ENCODE results near the gene KCNMA1. TPM values are rescaled to one million over a fixed set of nuclear protein-coding genes. Genes with fewer than 3 reads are reported as not detected.

The KCNMA1 gene
- total and polyA plus RNA-seq, 2 donors from 2014 or later = 4.2 to 8.9 TPM

GRCh38 chr10:77236700-77237099 is 400.9 kb downstream of the KCNMA1 start:
- Histone ChIP-seq H3K4me1 (ENCODE audit: control insufficient read depth in 2 of 3, insufficient read depth in 2 of 3, low read depth in 1 of 3, low read length in 3 of 3) (no peaks in the 10 kb centered on the region), H3K9ac (ENCODE audit: low read length in 3 of 3) (no peak overlapping the region), H3K36me3 (ENCODE audit: control insufficient read depth in 2 of 3, insufficient read depth in 3 of 3, low read length in 3 of 3) (no peaks in the 10 kb centered on the region), H3K4me3 (ENCODE audit: low read length in 3 of 3) (no peak overlapping the region), H3K27me3 (ENCODE audit: control insufficient read depth, insufficient read depth, low read length) (no peaks in the 10 kb centered on the region), H3K27ac (ENCODE audit: low read depth in 2 of 2, low read length in 2 of 2) (no peak overlapping the region), H3K9me3 (ENCODE audit: control insufficient read depth in 2 of 3, insufficient read depth in 1 of 3, low read length in 3 of 3) (no peaks in the 10 kb centered on the region)
- intact Hi-C loops (cut with DNase I) = no loop called here
- DNase-seq = no peak
- FAIRE-seq = no peak
- TF ChIP-seq CTCF (IDR thresholded peaks at IDR 0.05; ENCODE audit: borderline replicate concordance, extremely low read depth, insufficient read depth) = no peak

GRCh38 chr10:77236029-77236428 is 401.6 kb downstream of the KCNMA1 start:
- no peak for DNase-seq
- no peak for TF ChIP-seq CTCF (IDR thresholded peaks at IDR 0.05; ENCODE audit: borderline replicate concordance, extremely low read depth, insufficient read depth)
- Histone ChIP-seq H3K4me3 (ENCODE audit: low read length in 3 of 3) (no peak overlapping the region), H3K27ac (ENCODE audit: low read depth in 2 of 2, low read length in 2 of 2) (no peak overlapping the region), H3K36me3 (ENCODE audit: control insufficient read depth in 2 of 3, insufficient read depth in 3 of 3, low read length in 3 of 3) (no peaks in the 10 kb centered on the region), H3K9ac (ENCODE audit: low read length in 3 of 3) (no peak overlapping the region), H3K4me1 (ENCODE audit: control insufficient read depth in 2 of 3, insufficient read depth in 2 of 3, low read depth in 1 of 3, low read length in 3 of 3) (no peaks in the 10 kb centered on the region), H3K27me3 (ENCODE audit: control insufficient read depth, insufficient read depth, low read length) (no peaks in the 10 kb centered on the region), H3K9me3 (ENCODE audit: control insufficient read depth in 2 of 3, insufficient read depth in 1 of 3, low read length in 3 of 3) (no peaks in the 10 kb centered on the region)
- FAIRE-seq = no peak
- intact Hi-C loops (cut with DNase I) = no loop called here

- Histone ChIP-seq H3K36me3 (ENCODE audit: control insufficient read depth in 2 of 3, insufficient read depth in 3 of 3, low read length in 3 of 3) (no peaks in the 10 kb centered on the region), H3K4me3 (ENCODE audit: low read length in 3 of 3) (no peak overlapping the region), H3K9me3 (ENCODE audit: control insufficient read depth in 2 of 3, insufficient read depth in 1 of 3, low read length in 3 of 3) (no peaks in the 10 kb centered on the region), H3K27ac (ENCODE audit: low read depth in 2 of 2, low read length in 2 of 2) (no peak overlapping the region), H3K27me3 (ENCODE audit: control insufficient read depth, insufficient read depth, low read length) (no peaks in the 10 kb centered on the region), H3K9ac (ENCODE audit: low read length in 3 of 3) (no peak overlapping the region), H3K4me1 (ENCODE audit: control insufficient read depth in 2 of 3, insufficient read depth in 2 of 3, low read depth in 1 of 3, low read length in 3 of 3) (no peaks in the 10 kb centered on the region)
- FAIRE-seq (no peak), DNase-seq (no peak)
- intact Hi-C loops (cut with DNase I) = no loop called here
- TF ChIP-seq CTCF (IDR thresholded peaks at IDR 0.05; ENCODE audit: borderline replicate concordance, extremely low read depth, insufficient read depth) = no peak
Measured at GRCh38 chr10:77234599-77234998, 403.0 kb downstream of the KCNMA1 start.

- intact Hi-C loops (cut with DNase I) = no loop called here
- DNase-seq (no peak), FAIRE-seq (no peak)
- H3K27me3 ChIP-seq (ENCODE audit: control insufficient read depth, insufficient read depth, low read length) = no peaks in the 10 kb centered on the region
- no peaks in the 10 kb centered on the region for H3K9me3 ChIP-seq (ENCODE audit: control insufficient read depth in 2 of 3, insufficient read depth in 1 of 3, low read length in 3 of 3)
- no peak overlapping the region for H3K4me3 ChIP-seq (ENCODE audit: low read length in 3 of 3)
- H3K27ac ChIP-seq (ENCODE audit: low read depth in 2 of 2, low read length in 2 of 2) = no peak overlapping the region
- H3K4me1 ChIP-seq (ENCODE audit: control insufficient read depth in 2 of 3, insufficient read depth in 2 of 3, low read depth in 1 of 3, low read length in 3 of 3) = no peaks in the 10 kb centered on the region
- no peak overlapping the region for H3K9ac ChIP-seq (ENCODE audit: low read length in 3 of 3)
- TF ChIP-seq CTCF (IDR thresholded peaks at IDR 0.05; ENCODE audit: borderline replicate concordance, extremely low read depth, insufficient read depth) = no peak
- no peaks in the 10 kb centered on the region for H3K36me3 ChIP-seq (ENCODE audit: control insufficient read depth in 2 of 3, insufficient read depth in 3 of 3, low read length in 3 of 3)
Measured at GRCh38 chr10:77233466-77233865, 404.1 kb downstream of the KCNMA1 start.

Measured in kidney (tissue), 14 donors.